ENCODE results near the gene LRRC36. TPM values are rescaled to one million over a fixed set of nuclear protein-coding genes. Genes with fewer than 3 reads are reported as not detected.

Gene LRRC36
- polyA plus RNA-seq, 3 donors, result 0.65 to 3.2 (median 1.8) TPM

DNA sequence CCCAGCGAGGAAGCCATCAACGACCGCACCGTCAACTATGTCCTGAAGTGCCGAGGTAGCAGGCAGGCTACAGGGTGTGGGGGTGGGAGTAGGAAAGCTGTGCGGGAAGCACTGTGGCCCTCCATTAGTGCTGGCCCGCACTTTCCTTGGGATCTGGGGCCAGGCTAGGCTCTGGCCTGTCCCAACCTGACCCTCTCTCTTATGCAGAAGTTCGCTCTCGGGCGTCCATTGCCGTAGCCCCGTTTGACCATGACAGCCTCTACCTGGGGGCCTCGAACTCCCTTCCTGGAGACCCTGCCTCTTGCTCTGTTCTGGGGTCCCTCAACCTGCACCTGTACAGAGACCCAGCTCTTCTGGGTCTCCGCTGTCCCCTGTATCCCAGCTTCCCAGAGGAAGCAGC, 38.7 kb upstream of the LRRC36 start:
- Mint-ChIP-seq H3K36me3 (no peaks in the 10 kb centered on the region), H3K4me1 (no peaks in the 10 kb centered on the region), H3K27ac (no peak overlapping the region), H3K9me3 (no peaks in the 10 kb centered on the region), H3K27me3 (ENCODE audit: low read depth in 3 of 3) (peaks cover 0 to 7% (median 2%) of the 10 kb centered on the region in 3 donors), H3K4me3 (no peak overlapping the region)
- Histone ChIP-seq H2AFZ (ENCODE audit: insufficient read depth, low read depth, low read length, poor library complexity, severe bottlenecking) (no peak overlapping the region), H3K9ac (ENCODE audit: insufficient read depth, low read length, poor library complexity, severe bottlenecking) (no peak overlapping the region), H4K20me1 (ENCODE audit: insufficient read depth, low read length) (no peaks in the 10 kb centered on the region), H3K9me3 (replicated peaks in 1 of 2; ENCODE audit: control insufficient read depth in 1 of 2, insufficient read depth in 1 of 2, low read length in 2 of 2) (no peaks in the 10 kb centered on the region), H3K4me2 (replicated peaks; ENCODE audit: extremely low read depth, low read length, poor library complexity, severe bottlenecking) (no peak overlapping the region), H3K4me1 (ENCODE audit: control insufficient read depth in 1 of 2, insufficient read depth in 2 of 2, low read length in 2 of 2) (no peaks in the 10 kb centered on the region), H3K27me3 (ENCODE audit: control insufficient read depth in 2 of 2, insufficient read depth in 2 of 2, low read length in 2 of 2) (no peaks in the 10 kb centered on the region), H3K4me3 (replicated peaks in 1 of 3; ENCODE audit: low read depth in 2 of 3, low read length in 3 of 3) (no peak overlapping the region), H3K36me3 (replicated peaks in 1 of 2; ENCODE audit: control insufficient read depth in 1 of 2, insufficient read depth in 2 of 2, low read length in 2 of 2) (no peaks in the 10 kb centered on the region), H3K27ac (ENCODE audit: low read depth in 1 of 2, low read length in 2 of 2) (no peak overlapping the region), H3K79me2 (ENCODE audit: insufficient read depth, low read length) (no peaks in the 10 kb centered on the region)
- TF ChIP-seq CTCF (IDR thresholded peaks at IDR 0.05), result no peak
- 96% methylated on average over 13 of the region's 14 CpGs for WGBS (ENCODE audit: insufficient coverage)
- intact Hi-C loops (cut with micrococcal nuclease), result no loop called here
- DNase-seq, result no peak

GRCh38 chr16:67291461-67291860, 35.2 kb upstream of the LRRC36 start:
- no peaks in the 10 kb centered on the region for H4K20me1 ChIP-seq (ENCODE audit: insufficient read depth, low read length)
- H3K27ac ChIP-seq (ENCODE audit: low read depth in 1 of 2, low read length in 2 of 2), result no peak overlapping the region
- TF ChIP-seq CTCF (IDR thresholded peaks at IDR 0.05), result no peak
- no peaks in the 10 kb centered on the region for H3K4me1 Mint-ChIP-seq
- no peak overlapping the region for H3K9ac ChIP-seq (ENCODE audit: insufficient read depth, low read length, poor library complexity, severe bottlenecking)
- no peak overlapping the region for H3K4me3 ChIP-seq (replicated peaks in 1 of 3; ENCODE audit: low read depth in 2 of 3, low read length in 3 of 3)
- no peaks in the 10 kb centered on the region for H3K9me3 Mint-ChIP-seq
- no peaks in the 10 kb centered on the region for H3K4me1 ChIP-seq (ENCODE audit: control insufficient read depth in 1 of 2, insufficient read depth in 2 of 2, low read length in 2 of 2)
- peaks cover 3 to 6% (median 4%) of the 10 kb centered on the region in 3 donors for H3K27me3 Mint-ChIP-seq (ENCODE audit: low read depth in 3 of 3)
- H3K4me2 ChIP-seq (replicated peaks; ENCODE audit: extremely low read depth, low read length, poor library complexity, severe bottlenecking), result no peak overlapping the region
- H3K4me3 Mint-ChIP-seq, result no peak overlapping the region
- no peak overlapping the region for H3K27ac Mint-ChIP-seq
- H3K27me3 ChIP-seq (ENCODE audit: control insufficient read depth in 2 of 2, insufficient read depth in 2 of 2, low read length in 2 of 2), result no peaks in the 10 kb centered on the region
- no peaks in the 10 kb centered on the region for H3K79me2 ChIP-seq (ENCODE audit: insufficient read depth, low read length)
- H2AFZ ChIP-seq (ENCODE audit: insufficient read depth, low read depth, low read length, poor library complexity, severe bottlenecking), result no peak overlapping the region
- H3K36me3 Mint-ChIP-seq, result no peaks in the 10 kb centered on the region
- no peak for DNase-seq
- H3K36me3 ChIP-seq (replicated peaks in 1 of 2; ENCODE audit: control insufficient read depth in 1 of 2, insufficient read depth in 2 of 2, low read length in 2 of 2), result no peaks in the 10 kb centered on the region
- intact Hi-C loops (cut with micrococcal nuclease), result no loop called here
- H3K9me3 ChIP-seq (replicated peaks in 1 of 2; ENCODE audit: control insufficient read depth in 1 of 2, insufficient read depth in 1 of 2, low read length in 2 of 2), result no peaks in the 10 kb centered on the region
- WGBS (ENCODE audit: insufficient coverage), result 92% methylated on average over 6 of the region's 7 CpGs
